SU-DHL-6 (cell line): ENCODE results near the gene TRIM29.

ENCODE experiments used
- CTCF ChIP-seq: fragments of 200-600 bp; sonication (generic); IDR thresholded peaks from one replicate; pipeline ENCODE4 v1.5.1; 2017; ENCODE audit warnings: antibody characterized with exemption, mild to moderate bottlenecking, low read length, moderate library complexity; ENCODE audit not compliant: insufficient read depth, poor library complexity, severe bottlenecking
- EZH2phosphoT487 ChIP-seq: fragments of 200-600 bp; sonication (generic), shearing (Covaris generic); conservative IDR thresholded peaks from 2 replicates; pipeline ENCODE4 v1.6.1; 2018; ENCODE audit warnings: mild to moderate bottlenecking, antibody characterized with exemption, low read length, moderate library complexity, mixed read lengths

- TF ChIP-seq CTCF (no peak), EZH2phosphoT487 (no peak)
Observed at GRCh38 chr11:120117991-120118390, 19.9 kb downstream of the TRIM29 start.
